PC-3 (cell line): ENCODE results near the gene B4GALNT4.

Experiments
- CTCF ChIP-seq: fragments of 300-600 bp; sonication (generic); conservative IDR thresholded peaks from 2 replicates; pipeline ENCODE4 v1.5.1; 2017; ENCODE audit warnings: antibody characterized with exemption, low read depth, mild to moderate bottlenecking, low read length
- EZH2 ChIP-seq: fragments of 300-600 bp; sonication (generic); IDR thresholded peaks from one replicate; pipeline ENCODE4 v1.6.1; 2017; ENCODE audit warnings: antibody characterized with exemption, mild to moderate bottlenecking, low read length; ENCODE audit not compliant: unreplicated experiment
- EZH2phosphoT487 ChIP-seq: fragments of 300-600 bp; sonication (generic); IDR thresholded peaks from 2 replicates; pipeline ENCODE4 v1.6.1; 2018; ENCODE audit warnings: mild to moderate bottlenecking, antibody characterized with exemption, low read length, borderline replicate concordance

- TF ChIP-seq CTCF, result no peak
- no peak for TF ChIP-seq EZH2
- no peak for TF ChIP-seq EZH2phosphoT487
These were observed 32.6 kb upstream of the B4GALNT4 start for GRCh38 chr11:336659-337198.
